ENCODE results near the gene FAM241A. TPM values are rescaled to one million over a fixed set of nuclear protein-coding genes. Genes with fewer than 3 reads are reported as not detected.

Gene FAM241A
- total RNA-seq, 4 donors from 2014 or later: 6.4 to 26.1 (median 14.4) TPM

DNA sequence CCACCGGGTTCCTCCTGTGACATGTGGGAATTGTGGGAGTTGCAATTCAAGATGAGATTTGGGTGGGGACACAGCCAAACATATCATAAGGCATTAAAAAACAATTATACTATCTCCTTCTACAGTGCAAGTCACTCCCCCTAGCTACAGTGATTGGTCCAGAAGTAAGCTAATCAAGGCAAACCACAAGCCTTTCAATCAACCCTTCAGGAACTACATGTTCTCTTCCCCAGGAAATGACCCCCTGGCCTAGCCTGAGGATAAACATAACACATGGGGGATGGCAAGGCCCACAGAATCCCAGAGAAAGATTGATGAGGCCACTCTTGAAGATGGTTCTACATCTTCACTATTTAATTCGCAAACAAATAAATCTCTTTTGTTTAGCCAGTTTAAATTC is 25.2 kb upstream of the FAM241A start:
- TF ChIP-seq, protein P1, sequence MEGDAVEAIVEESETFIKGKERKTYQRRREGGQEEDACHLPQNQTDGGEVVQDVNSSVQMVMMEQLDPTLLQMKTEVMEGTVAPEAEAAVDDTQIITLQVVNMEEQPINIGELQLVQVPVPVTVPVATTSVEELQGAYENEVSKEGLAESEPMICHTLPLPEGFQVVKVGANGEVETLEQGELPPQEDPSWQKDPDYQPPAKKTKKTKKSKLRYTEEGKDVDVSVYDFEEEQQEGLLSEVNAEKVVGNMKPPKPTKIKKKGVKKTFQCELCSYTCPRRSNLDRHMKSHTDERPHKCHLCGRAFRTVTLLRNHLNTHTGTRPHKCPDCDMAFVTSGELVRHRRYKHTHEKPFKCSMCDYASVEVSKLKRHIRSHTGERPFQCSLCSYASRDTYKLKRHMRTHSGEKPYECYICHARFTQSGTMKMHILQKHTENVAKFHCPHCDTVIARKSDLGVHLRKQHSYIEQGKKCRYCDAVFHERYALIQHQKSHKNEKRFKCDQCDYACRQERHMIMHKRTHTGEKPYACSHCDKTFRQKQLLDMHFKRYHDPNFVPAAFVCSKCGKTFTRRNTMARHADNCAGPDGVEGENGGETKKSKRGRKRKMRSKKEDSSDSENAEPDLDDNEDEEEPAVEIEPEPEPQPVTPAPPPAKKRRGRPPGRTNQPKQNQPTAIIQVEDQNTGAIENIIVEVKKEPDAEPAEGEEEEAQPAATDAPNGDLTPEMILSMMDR (IDR thresholded peaks at IDR 0.05; ENCODE audit: low read depth): no peak

GRCh38 chr4:112125416-112125815 is 19.8 kb upstream of the FAM241A start:
- TF ChIP-seq, protein P1 (IDR thresholded peaks at IDR 0.05; ENCODE audit: low read depth): no peak

- TF ChIP-seq, protein P1 (IDR thresholded peaks at IDR 0.05; ENCODE audit: low read depth): no peak
Measured at GRCh38 chr4:112127048-112127637, 18.1 kb upstream of the FAM241A start.

- TF ChIP-seq, protein P1 (IDR thresholded peaks at IDR 0.05; ENCODE audit: low read depth): no peak
Measured at GRCh38 chr4:112127803-112128202, 17.5 kb upstream of the FAM241A start.

GRCh38 chr4:112128452-112128851 is 16.8 kb upstream of the FAM241A start:
- TF ChIP-seq, protein P1 (IDR thresholded peaks at IDR 0.05; ENCODE audit: low read depth): no peak

DNA sequence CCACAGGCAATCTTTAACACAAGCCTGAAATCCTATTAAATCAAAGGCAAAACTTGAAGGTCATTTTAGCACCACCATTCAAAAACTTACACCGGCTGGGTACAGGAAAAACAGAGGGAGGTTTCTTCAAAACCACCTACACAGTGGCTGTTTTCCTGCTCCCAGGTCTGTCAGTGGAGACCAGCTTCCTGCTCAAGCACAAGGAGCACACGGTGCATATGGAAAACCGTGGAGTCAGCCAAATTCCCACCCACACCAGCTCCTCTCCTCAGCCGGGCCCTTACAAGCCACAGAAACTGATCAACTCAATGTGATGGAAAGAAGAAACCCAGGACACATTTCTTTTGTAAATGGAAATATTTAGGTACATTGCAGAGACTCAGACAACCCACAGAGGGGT is 14.3 kb upstream of the FAM241A start:
- TF ChIP-seq, protein P1 (IDR thresholded peaks at IDR 0.05; ENCODE audit: low read depth): no peak

DNA sequence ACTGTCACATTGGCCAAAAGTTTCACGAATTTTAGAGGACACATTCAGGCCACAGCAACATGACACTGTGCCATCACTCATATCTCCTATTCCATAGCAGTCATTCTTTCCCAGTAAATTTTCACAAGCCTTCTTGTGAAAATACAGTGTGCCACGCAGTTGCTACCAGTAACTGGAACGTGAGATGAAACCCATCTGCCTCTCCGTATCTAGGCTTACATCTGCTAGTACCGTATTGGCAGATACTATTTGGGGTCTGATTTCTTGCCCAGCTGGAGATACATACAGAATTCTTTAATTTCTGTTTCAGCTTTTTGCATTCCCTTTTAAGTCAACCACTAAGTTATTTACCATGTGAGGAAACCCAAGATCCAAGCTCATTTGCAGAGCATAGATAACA is 8.7 kb upstream of the FAM241A start:
- TF ChIP-seq, protein P1 (IDR thresholded peaks at IDR 0.05; ENCODE audit: low read depth): no peak
